HG02970 (cell line): ENCODE measurements around the gene CNTNAP3B.
"Not testable (repeated sequence)": the region's sequence is repeated elsewhere in the genome, so short reads cannot be mapped to it uniquely, and the experiment has no call there.

Experiments used
- ATAC-seq: cut with Tn5 transposase; IDR thresholded peaks from one replicate; pipeline ENCODE4 v1.9.1; 2021; ENCODE audit warnings: mild to moderate bottlenecking, moderate library complexity, moderate number of reproducible peaks; ENCODE audit not compliant: unreplicated experiment, low FRiP score

Gene CNTNAP3B

DNA sequence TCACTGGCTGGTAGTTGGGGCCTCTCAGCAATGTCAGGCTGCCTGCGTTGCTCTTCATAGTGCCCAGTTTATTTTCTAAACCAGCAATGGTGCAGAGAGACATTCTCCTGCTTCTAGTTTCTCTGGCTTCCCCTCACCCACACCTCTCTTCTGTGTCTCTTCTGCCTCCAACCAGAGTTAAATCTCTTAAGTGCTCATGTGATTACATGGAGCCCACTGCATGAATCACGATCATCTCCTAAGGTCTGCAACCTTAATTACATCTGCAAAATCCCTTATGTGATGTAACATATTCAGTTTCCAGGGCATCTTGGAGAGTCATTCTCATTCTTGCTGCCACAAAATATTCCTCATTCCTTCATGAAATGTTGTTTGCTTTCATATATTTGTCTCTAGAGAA, 149.0 kb downstream of the CNTNAP3B start:
- ATAC-seq, result not testable (repeated sequence)

DNA sequence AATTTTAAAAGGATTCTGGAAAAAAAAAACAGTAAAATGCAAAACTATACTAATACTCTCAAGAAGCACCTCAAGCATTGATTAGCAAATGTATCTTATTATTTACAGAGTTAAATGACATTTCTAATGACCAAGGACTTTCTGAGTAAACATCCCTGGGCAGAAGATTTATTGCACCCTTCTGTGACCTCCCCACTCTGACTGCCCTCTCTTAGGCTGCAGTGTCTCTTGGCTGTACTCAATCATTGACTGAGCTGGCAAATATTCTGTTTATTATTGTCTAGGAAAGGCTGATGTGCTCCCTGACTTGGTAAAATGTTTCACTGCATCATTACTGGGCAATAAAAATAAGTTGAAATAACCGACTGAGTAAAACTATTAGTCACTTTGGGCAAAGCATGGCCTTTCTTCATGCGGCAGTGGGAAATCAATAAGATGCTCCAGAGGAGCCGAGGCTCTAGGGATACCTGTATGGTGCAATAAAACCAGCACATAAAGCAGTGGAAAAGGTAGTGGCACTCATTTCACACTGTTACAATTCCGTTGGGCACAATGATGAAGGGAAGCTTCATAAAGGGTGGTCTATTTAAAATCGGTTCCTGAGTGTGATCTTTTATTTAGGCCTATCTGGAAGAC, 151.1 kb downstream of the CNTNAP3B start:
- ATAC-seq, result not testable (repeated sequence)

GRCh38 chr9:41974906-41975305, 154.3 kb downstream of the CNTNAP3B start:
- not testable (repeated sequence) for ATAC-seq

GRCh38 chr9:41953007-41953406, 176.2 kb downstream of the CNTNAP3B start:
- not testable (repeated sequence) for ATAC-seq

GRCh38 chr9:41941738-41942137, 187.5 kb downstream of the CNTNAP3B start:
- ATAC-seq, result not testable (repeated sequence)

DNA sequence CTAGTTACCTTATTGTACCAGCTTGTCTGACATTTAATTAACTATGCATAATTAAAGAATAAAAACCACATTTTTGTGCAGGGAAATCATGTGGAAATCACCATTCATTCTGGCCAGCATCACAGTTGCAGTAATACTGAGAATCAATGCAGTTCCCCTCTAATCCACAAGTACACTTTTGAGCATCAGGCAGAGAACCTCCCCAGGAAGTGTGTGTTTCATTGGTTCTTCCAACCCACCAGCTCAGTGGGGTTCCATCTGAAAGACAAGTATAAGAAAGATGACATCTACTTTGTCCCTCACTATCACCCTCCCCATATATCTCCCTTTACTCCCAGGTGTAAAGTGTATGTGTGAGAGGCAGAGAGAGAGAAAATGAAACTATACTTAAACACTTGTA, 191.1 kb downstream of the CNTNAP3B start:
- not testable (repeated sequence) for ATAC-seq

DNA sequence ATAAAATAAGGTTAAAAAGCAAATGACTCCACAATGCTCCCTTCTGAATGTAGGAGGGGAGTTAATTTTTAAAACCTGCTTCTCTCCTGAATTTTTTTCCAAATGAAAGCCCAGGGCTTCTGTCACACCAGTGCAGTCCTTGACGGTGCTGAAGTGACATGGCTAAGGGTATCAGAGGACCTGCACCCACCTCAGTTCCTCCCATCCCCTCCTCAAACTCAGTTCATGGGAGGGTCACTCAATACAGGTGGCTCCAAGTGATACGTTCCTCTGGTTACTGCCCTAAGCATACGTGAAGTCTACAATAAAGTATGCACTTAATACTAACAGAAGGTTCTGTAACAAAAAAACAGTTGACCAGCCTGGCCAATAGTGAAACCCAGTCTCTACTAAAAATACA, 193.5 kb downstream of the CNTNAP3B start:
- not testable (repeated sequence) for ATAC-seq

GRCh38 chr9:41929172-41929571, 200.1 kb downstream of the CNTNAP3B start:
- not testable (repeated sequence) for ATAC-seq

GRCh38 chr9:41917374-41917773, 211.9 kb downstream of the CNTNAP3B start:
- not testable (repeated sequence) for ATAC-seq

- not testable (repeated sequence) for ATAC-seq
Measured at GRCh38 chr9:41905488-41905887, 223.7 kb downstream of the CNTNAP3B start.

DNA sequence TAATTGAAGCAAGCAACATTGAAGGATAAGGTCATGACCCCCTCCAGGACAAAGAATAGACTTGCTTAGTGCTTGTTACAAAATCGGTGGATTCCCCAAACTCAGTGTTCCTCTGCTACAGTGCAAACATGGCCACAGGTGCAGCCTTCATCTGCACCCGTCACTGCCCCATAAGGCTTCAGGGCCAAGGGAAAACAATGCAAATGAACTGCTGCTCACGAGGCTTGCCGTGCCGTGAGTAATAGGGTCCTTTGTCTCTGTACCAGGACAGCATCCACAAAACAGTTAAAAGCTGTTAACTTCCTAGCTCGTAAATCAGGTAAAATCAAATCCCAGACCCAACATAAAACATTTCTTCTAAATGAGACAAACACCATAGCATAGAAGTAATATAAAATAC, 226.5 kb downstream of the CNTNAP3B start:
- ATAC-seq, result not testable (repeated sequence)

DNA sequence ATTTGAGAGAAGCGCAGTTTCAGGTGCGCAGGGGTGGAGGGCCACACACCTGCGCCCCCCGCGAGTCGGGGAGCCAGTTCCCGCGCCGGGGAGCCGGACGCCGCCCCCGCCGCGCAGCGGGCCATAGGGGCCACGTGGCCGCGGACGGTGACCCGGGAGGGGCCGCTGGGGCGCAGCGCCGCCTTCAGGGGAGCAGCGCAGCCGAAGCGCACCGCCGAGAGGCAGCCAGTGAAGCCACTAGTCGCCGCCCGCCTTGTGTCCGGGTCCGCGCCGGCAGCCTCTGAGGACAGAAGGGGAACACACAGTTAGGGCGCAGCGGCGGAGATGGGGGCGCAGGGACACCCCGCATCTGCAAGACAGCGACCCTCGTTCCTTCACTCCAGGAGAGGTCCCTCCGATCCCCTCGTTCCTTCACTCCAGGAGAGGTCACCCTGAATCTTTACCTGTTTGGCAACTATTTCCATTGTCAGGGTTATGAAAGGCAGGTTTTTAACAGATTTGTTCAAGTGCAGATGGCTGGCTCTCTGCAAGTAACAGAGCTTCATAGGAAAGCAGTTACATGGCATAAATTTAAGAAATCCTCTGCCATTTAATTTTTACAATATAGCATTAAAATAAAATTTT, 230.4 kb downstream of the CNTNAP3B start:
- not testable (repeated sequence) for ATAC-seq

DNA sequence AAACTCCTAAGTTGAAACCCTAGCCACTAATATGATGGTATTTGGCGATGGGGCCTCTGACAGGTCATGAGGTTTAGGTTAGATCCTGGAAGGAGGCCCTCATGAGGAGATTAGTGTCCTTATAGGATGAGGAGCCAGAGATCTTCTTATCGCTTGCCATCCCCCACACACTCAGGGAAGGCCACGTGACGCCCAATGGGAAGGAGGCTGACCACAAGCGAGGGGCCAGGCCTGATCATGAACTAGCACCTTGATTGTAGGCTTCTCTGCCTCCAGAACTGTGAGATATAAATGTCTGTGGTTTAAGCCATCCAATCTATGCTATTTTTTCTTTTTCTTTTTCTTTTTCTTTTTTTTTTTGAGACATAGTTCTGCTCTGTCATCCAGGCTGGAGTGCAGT, 254.7 kb downstream of the CNTNAP3B start:
- not testable (repeated sequence) for ATAC-seq

- not testable (repeated sequence) for ATAC-seq
Measured at GRCh38 chr9:41855422-41855821, 273.8 kb downstream of the CNTNAP3B start.

DNA sequence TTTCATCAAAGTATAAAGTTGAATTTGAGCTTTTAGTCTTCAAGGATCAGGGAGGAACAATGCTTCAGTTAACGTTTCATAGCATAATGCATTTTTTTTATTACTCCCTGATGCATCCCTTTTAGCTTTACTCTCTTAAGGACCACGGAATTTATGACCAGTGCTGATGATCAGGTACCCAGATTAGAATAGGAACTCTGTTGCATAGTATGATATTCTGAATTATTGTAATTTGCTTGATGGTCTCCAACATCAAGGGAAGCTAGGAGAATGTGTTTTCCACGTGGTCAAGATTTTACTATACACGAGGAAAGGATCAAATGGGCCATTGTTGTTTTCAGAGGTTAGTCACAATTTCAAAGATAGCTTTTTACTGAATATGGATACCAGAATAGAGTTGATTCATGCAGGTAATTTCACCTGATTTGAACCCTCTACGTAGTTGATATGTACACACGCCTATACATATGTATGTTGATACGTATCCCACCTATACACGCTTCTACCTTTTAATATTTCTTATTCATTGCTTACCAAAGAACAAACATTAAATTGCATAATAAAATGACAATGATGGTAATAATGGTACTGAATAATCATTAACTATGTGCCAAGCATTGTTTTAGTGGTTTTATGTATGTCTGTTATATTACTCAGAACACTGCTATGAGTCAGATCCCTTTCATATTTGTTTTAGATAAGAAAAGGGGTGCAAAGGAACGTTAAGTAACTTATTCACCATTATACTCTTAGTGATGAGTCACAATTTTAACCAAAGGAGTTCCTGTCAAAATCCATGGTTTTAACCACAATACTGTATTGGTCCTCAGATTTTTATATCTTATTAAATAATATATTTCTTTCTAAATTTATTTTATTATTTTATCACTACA, 277.1 kb downstream of the CNTNAP3B start:
- not testable (repeated sequence) for ATAC-seq

DNA sequence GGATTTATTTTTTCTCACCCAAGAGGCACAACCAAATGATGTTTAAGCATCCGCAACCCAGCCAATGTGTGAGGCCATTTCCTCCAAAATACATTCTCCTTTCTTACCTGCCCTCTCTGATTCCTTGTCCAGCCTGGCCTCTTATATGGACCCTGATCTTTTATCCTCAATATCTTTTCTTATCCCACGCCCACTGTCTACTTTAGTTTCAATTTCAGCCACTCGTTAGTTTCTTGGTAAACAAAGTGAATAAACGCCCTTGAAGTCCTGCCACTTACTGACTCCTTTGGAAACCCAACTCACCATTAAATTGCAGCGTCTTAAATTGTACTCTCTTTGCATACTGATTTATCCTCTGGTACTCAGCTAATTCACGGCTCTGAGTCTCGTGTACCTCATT, 281.4 kb downstream of the CNTNAP3B start:
- ATAC-seq, result not testable (repeated sequence)
